Measurements from ENCODE around the gene FMO5. TPM values are rescaled to one million over a fixed set of nuclear protein-coding genes. Genes with fewer than 3 reads are reported as not detected.
"Not testable (repeated sequence)": the region's sequence is repeated elsewhere in the genome, so short reads cannot be mapped to it uniquely, and the experiment has no call there.

The FMO5 gene
- total RNA-seq, 2 donors from 2014 or later: 0.46 to 0.82 TPM

GRCh38 chr1:147246044-147246690 is 21.0 kb upstream of the FMO5 start:
- Mint-ChIP-seq H3K4me3 (peak overlapping the region in 1 of 2 donors; percentile 33), H3K27ac (peak overlapping the region; percentile 16)

GRCh38 chr1:147245586-147246021 is 20.5 kb upstream of the FMO5 start:
- Mint-ChIP-seq H3K4me1 (ENCODE audit: low read depth) (peaks cover 56% of the 10 kb centered on the region), H3K36me3 (ENCODE audit: insufficient read depth in 2 of 2) (peaks cover 0 to 5% of the 10 kb centered on the region in 2 donors), H3K4me3 (peak overlapping the region; percentile 2 to 64), H3K9me3 (no peaks in the 10 kb centered on the region), H3K27me3 (ENCODE audit: low read depth) (no peaks in the 10 kb centered on the region), H3K27ac (no peak overlapping the region)
- DNase-seq (peak in 1 of 2 donors; percentile 7), ATAC-seq (replicated peaks in 1 of 2) (no peak)

More at GRCh38 chr1:147246044-147246690, 21.0 kb upstream of the FMO5 start:
- Mint-ChIP-seq H3K27me3 (ENCODE audit: low read depth) (no peaks in the 10 kb centered on the region), H3K36me3 (ENCODE audit: insufficient read depth in 2 of 2) (peaks cover 0 to 5% of the 10 kb centered on the region in 2 donors), H3K4me1 (ENCODE audit: low read depth) (peaks cover 56% of the 10 kb centered on the region), H3K9me3 (no peaks in the 10 kb centered on the region)
- ATAC-seq (replicated peaks in 1 of 2) (no peak), DNase-seq (no peak)

- H3K4me3 Mint-ChIP-seq: peak overlapping the region; percentile 30 to 64
- H3K27me3 Mint-ChIP-seq (ENCODE audit: low read depth): no peaks in the 10 kb centered on the region
- H3K27ac Mint-ChIP-seq: no peak overlapping the region
- peaks cover 56% of the 10 kb centered on the region for H3K4me1 Mint-ChIP-seq (ENCODE audit: low read depth)
- peaks cover 0 to 3% of the 10 kb centered on the region in 2 donors for H3K36me3 Mint-ChIP-seq (ENCODE audit: insufficient read depth in 2 of 2)
- DNase-seq (no peak), ATAC-seq (replicated peaks in 1 of 2) (no peak)
- H3K9me3 Mint-ChIP-seq: no peaks in the 10 kb centered on the region
These were observed 20.0 kb upstream of the FMO5 start for GRCh38 chr1:147245129-147245528.

GRCh38 chr1:147243841-147244240 is 18.7 kb upstream of the FMO5 start:
- H3K36me3 Mint-ChIP-seq (ENCODE audit: insufficient read depth in 2 of 2): peaks cover 0 to 3% of the 10 kb centered on the region in 2 donors
- H3K27me3 Mint-ChIP-seq (ENCODE audit: low read depth): no peaks in the 10 kb centered on the region
- peak overlapping the region; percentile 88 to 90 for H3K4me3 Mint-ChIP-seq
- ATAC-seq (replicated peaks in 1 of 2): no peak
- H3K4me1 Mint-ChIP-seq (ENCODE audit: low read depth): peaks cover 53% of the 10 kb centered on the region
- no peak for DNase-seq
- no peaks in the 10 kb centered on the region for H3K9me3 Mint-ChIP-seq
- H3K27ac Mint-ChIP-seq: peak overlapping the region; percentile 83

GRCh38 chr1:147243228-147243685 is 18.1 kb upstream of the FMO5 start:
- no peaks in the 10 kb centered on the region for H3K9me3 Mint-ChIP-seq
- peak overlapping the region; percentile 88 to 90 for H3K4me3 Mint-ChIP-seq
- DNase-seq (peak; percentile 44 to 46), ATAC-seq (replicated peaks in 1 of 2) (peak; percentile 13 to 25)
- H3K36me3 Mint-ChIP-seq (ENCODE audit: insufficient read depth in 2 of 2): peaks cover 0 to 3% of the 10 kb centered on the region in 2 donors
- no peaks in the 10 kb centered on the region for H3K27me3 Mint-ChIP-seq (ENCODE audit: low read depth)
- H3K27ac Mint-ChIP-seq: peak overlapping the region; percentile 83
- H3K4me1 Mint-ChIP-seq (ENCODE audit: low read depth): peaks cover 49% of the 10 kb centered on the region

GRCh38 chr1:147242449-147243227 is 17.5 kb upstream of the FMO5 start, which contains the start of gene CHD1L:
CHD1L (plus strand) TSS chr1:147242684; CDS start chr1:147242704, 20 bp downstream.
- ATAC-seq (replicated peaks in 1 of 2) (peak; percentile 90 to 92), DNase-seq (peak; percentile 94 to 96)
- H3K36me3 Mint-ChIP-seq (ENCODE audit: insufficient read depth in 2 of 2): peaks cover 0 to 3% of the 10 kb centered on the region in 2 donors
- peak within 1 kb of the TSS; percentile 88 to 90 for H3K4me3 Mint-ChIP-seq
- H3K27ac Mint-ChIP-seq: peak within 1 kb of the TSS; percentile 83
- no peaks in the 10 kb centered on the region for H3K9me3 Mint-ChIP-seq
- H3K27me3 Mint-ChIP-seq (ENCODE audit: low read depth): no peaks in the 10 kb centered on the region
- peaks cover 43% of the 10 kb centered on the region for H3K4me1 Mint-ChIP-seq (ENCODE audit: low read depth)

GRCh38 chr1:147241934-147242448 is 16.9 kb upstream of the FMO5 start:
- H3K27me3 Mint-ChIP-seq (ENCODE audit: low read depth): no peaks in the 10 kb centered on the region
- peaks cover 36% of the 10 kb centered on the region for H3K4me1 Mint-ChIP-seq (ENCODE audit: low read depth)
- DNase-seq (no peak), ATAC-seq (replicated peaks in 1 of 2) (no peak)
- peak overlapping the region; percentile 88 to 90 for H3K4me3 Mint-ChIP-seq
- H3K27ac Mint-ChIP-seq: peak overlapping the region; percentile 49
- peaks cover 0 to 3% of the 10 kb centered on the region in 2 donors for H3K36me3 Mint-ChIP-seq (ENCODE audit: insufficient read depth in 2 of 2)
- H3K9me3 Mint-ChIP-seq: no peaks in the 10 kb centered on the region

- DNase-seq; ATAC-seq (replicated peaks in 1 of 2); H3K27me3 Mint-ChIP-seq (ENCODE audit: low read depth); H3K36me3 Mint-ChIP-seq (ENCODE audit: insufficient read depth in 2 of 2); H3K27ac Mint-ChIP-seq; H3K9me3 Mint-ChIP-seq; H3K4me3 Mint-ChIP-seq: not testable (repeated sequence)
- peaks cover 20% of the 10 kb centered on the region for H3K4me1 Mint-ChIP-seq (ENCODE audit: low read depth)
These were observed 15.1 kb upstream of the FMO5 start for GRCh38 chr1:147240131-147240721.

GRCh38 chr1:147238925-147239820 is 14.0 kb upstream of the FMO5 start:
- ATAC-seq (replicated peaks in 1 of 2) (no peak), DNase-seq (no peak)
- Mint-ChIP-seq H3K36me3 (ENCODE audit: insufficient read depth in 2 of 2) (peaks cover 0 to 3% of the 10 kb centered on the region in 2 donors), H3K27ac (no peak overlapping the region), H3K27me3 (ENCODE audit: low read depth) (no peaks in the 10 kb centered on the region), H3K4me3 (no peak overlapping the region), H3K9me3 (no peaks in the 10 kb centered on the region), H3K4me1 (ENCODE audit: low read depth) (peaks cover 10% of the 10 kb centered on the region)

- DNase-seq (no peak), ATAC-seq (replicated peaks in 1 of 2) (no peak)
- H3K4me3 Mint-ChIP-seq: no peak overlapping the region
- H3K27ac Mint-ChIP-seq: no peak overlapping the region
- no peaks in the 10 kb centered on the region for H3K27me3 Mint-ChIP-seq (ENCODE audit: low read depth)
- no peaks in the 10 kb centered on the region for H3K9me3 Mint-ChIP-seq
- no peaks in the 10 kb centered on the region for H3K36me3 Mint-ChIP-seq (ENCODE audit: insufficient read depth in 2 of 2)
- H3K4me1 Mint-ChIP-seq (ENCODE audit: low read depth): peaks cover 4% of the 10 kb centered on the region
These were observed 13.1 kb upstream of the FMO5 start for GRCh38 chr1:147238053-147238902.

- Mint-ChIP-seq H3K36me3 (ENCODE audit: insufficient read depth in 2 of 2) (no peaks in the 10 kb centered on the region), H3K27me3 (ENCODE audit: low read depth) (no peaks in the 10 kb centered on the region)
- ATAC-seq (replicated peaks in 1 of 2): no peak
These were observed 12.0 kb upstream of the FMO5 start for GRCh38 chr1:147236959-147237791.

More at GRCh38 chr1:147236959-147237791, 12.0 kb upstream of the FMO5 start:
- H3K9me3 Mint-ChIP-seq: no peaks in the 10 kb centered on the region
- no peak overlapping the region for H3K4me3 Mint-ChIP-seq
- peaks cover 3% of the 10 kb centered on the region for H3K4me1 Mint-ChIP-seq (ENCODE audit: low read depth)
- no peak overlapping the region for H3K27ac Mint-ChIP-seq
- no peak for DNase-seq
